Measurements from ENCODE around the gene VAV1.
"Not testable (repeated sequence)": the region's sequence is repeated elsewhere in the genome, so short reads cannot be mapped to it uniquely, and the experiment has no call there.

The VAV1 gene

GRCh38 chr19:6842871-6843607 is 70.5 kb downstream of the VAV1 start:
- in situ Hi-C loops (cut with MboI; ENCODE audit: low sequenced_read_pairs), result no loop called here

GRCh38 chr19:6847828-6848200 is 75.3 kb downstream of the VAV1 start:
- in situ Hi-C loops (cut with MboI; ENCODE audit: low sequenced_read_pairs), result no loop called here

GRCh38 chr19:6848986-6849385 is 76.5 kb downstream of the VAV1 start:
- in situ Hi-C loops (cut with MboI; ENCODE audit: low sequenced_read_pairs), result no loop called here

GRCh38 chr19:6849876-6850275 is 77.4 kb downstream of the VAV1 start:
- in situ Hi-C loops (cut with MboI; ENCODE audit: low sequenced_read_pairs), result no loop called here

GRCh38 chr19:6851359-6851758 is 78.9 kb downstream of the VAV1 start:
- in situ Hi-C loops (cut with MboI; ENCODE audit: low sequenced_read_pairs), result no loop called here

GRCh38 chr19:6852001-6852400 is 79.5 kb downstream of the VAV1 start:
- in situ Hi-C loops (cut with MboI; ENCODE audit: low sequenced_read_pairs), result no loop called here

- in situ Hi-C loops (cut with MboI; ENCODE audit: low sequenced_read_pairs), result no loop called here
Observed at GRCh38 chr19:6853868-6854267, 81.4 kb downstream of the VAV1 start.

- in situ Hi-C loops (cut with MboI; ENCODE audit: low sequenced_read_pairs), result no loop called here
Observed at GRCh38 chr19:6854758-6855157, 82.2 kb downstream of the VAV1 start.

GRCh38 chr19:6856749-6857372 is 84.4 kb downstream of the VAV1 start:
- in situ Hi-C loops (cut with MboI; ENCODE audit: low sequenced_read_pairs), result no loop called here

- in situ Hi-C loops (cut with MboI; ENCODE audit: low sequenced_read_pairs), result no loop called here
Observed at GRCh38 chr19:6861683-6862286, 89.3 kb downstream of the VAV1 start.

GRCh38 chr19:6862673-6863078 is 90.2 kb downstream of the VAV1 start:
- in situ Hi-C loops (cut with MboI; ENCODE audit: low sequenced_read_pairs), result no loop called here

GRCh38 chr19:6864325-6864940 is 91.9 kb downstream of the VAV1 start:
- in situ Hi-C loops (cut with MboI; ENCODE audit: low sequenced_read_pairs), result no loop called here

GRCh38 chr19:6865849-6866248 is 93.3 kb downstream of the VAV1 start:
- in situ Hi-C loops (cut with MboI; ENCODE audit: low sequenced_read_pairs), result no loop called here

- in situ Hi-C loops (cut with MboI; ENCODE audit: low sequenced_read_pairs), result no loop called here
Observed at GRCh38 chr19:6866741-6867151, 94.2 kb downstream of the VAV1 start.

- in situ Hi-C loops (cut with MboI; ENCODE audit: low sequenced_read_pairs), result no loop called here
Observed at GRCh38 chr19:6868351-6868750, 95.8 kb downstream of the VAV1 start.

- in situ Hi-C loops (cut with MboI; ENCODE audit: low sequenced_read_pairs), result not testable (repeated sequence)
Observed at GRCh38 chr19:6869151-6869882, 96.8 kb downstream of the VAV1 start.

GRCh38 chr19:6873708-6874431 is 101.4 kb downstream of the VAV1 start:
- in situ Hi-C loops (cut with MboI; ENCODE audit: low sequenced_read_pairs), result no loop called here

- in situ Hi-C loops (cut with MboI; ENCODE audit: low sequenced_read_pairs), result no loop called here
Observed at GRCh38 chr19:6875218-6875617, 102.7 kb downstream of the VAV1 start.

- in situ Hi-C loops (cut with MboI; ENCODE audit: low sequenced_read_pairs), result no loop called here
Observed at GRCh38 chr19:6876748-6877147, 104.2 kb downstream of the VAV1 start.

- in situ Hi-C loops (cut with MboI; ENCODE audit: low sequenced_read_pairs), result no loop called here
Observed at GRCh38 chr19:6877766-6878165, 105.3 kb downstream of the VAV1 start.
